Activated CD8-positive, alpha-beta memory T cell treated with anti-CD3 and anti-CD28 coated beads for 36 hours (primary cell): ENCODE data around the gene LHX1. TPM values are rescaled to one million over a fixed set of nuclear protein-coding genes. Genes with fewer than 3 reads are reported as not detected.

Source experiments
- CTCF ChIA-PET: fragments of 350-600 bp; sonication (Branson Sonifier 250); formaldehyde crosslinking; loops from one replicate; lab custom pipeline; 2021; ENCODE audit warnings: antibody characterized with exemption; lab: Charles Lee
- POLR2A ChIA-PET: fragments of 350-600 bp; sonication (Branson Sonifier 250); formaldehyde crosslinking; loops from one replicate; lab custom pipeline; 2021; ENCODE audit warnings: antibody characterized with exemption; lab: Charles Lee
- total RNA-seq, 2 experiments: library from RNA; stranded (reverse); gene quantifications; one replicate each; pipeline ENCODE4 v1.2.3, GENCODE V29; 2021

LHX1 gene
- total RNA-seq, 2 experiments from 2014 or later, result 0.25 to 0.32 TPM

DNA sequence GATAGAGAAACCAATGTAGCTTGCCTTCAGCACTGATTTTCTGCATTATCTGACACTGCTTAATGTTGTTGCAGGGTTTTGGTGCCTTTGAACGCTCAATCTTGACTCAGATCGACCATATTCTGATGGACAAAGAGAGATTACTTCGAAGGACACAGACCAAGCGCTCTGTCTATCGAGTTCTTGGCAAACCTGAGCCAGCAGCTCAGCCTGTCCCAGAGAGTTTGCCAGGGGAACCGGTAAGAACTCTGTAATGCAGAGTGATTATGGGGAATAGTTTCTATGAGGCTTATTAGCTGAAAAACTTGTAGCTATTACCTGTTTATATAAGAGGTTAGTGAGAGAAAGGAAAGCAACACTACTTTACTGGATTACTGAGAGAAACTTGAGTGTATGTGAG, 51.9 kb downstream of the LHX1 start:
- POLR2A ChIA-PET, result no interaction called here
- CTCF ChIA-PET, result no interaction called here

DNA sequence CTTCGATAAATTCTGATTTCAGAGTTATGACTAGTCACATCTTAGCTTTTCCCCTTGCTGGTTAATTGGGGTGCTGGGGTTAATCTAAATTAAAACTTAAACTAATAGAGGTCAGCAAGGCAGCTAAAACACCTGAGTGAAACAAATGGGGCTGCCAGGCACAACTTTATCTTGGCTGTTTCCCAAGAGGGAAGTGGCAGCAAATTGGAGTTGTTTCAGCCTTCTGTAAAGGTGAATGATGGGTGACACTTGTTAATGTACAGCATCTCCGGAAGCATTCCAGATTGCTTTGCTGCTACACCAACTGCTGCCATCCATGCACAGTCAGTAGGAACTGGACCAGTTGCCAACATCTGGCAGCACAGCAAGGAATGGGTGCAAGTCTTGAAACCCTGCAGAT, 55.4 kb downstream of the LHX1 start:
- POLR2A ChIA-PET, result no interaction called here

DNA sequence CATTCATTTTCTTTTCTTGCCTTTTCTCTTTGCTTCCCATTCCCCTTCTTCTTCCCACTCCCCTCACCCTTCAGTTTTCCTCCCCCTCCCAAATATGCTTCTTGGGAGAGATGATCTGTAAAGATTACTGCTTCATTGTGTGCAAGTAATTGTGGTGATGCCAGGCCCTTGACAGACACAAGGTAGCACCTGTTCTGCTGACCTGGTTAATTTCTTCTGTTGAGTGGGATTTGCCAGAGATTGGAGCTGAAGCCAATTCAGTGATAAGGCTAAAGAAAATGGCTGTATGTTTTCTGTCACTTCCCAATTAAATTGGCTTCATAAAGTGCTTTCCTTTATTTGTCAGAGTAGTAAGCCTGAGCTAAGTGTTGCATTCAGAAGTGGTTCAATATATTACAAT, 56.0 kb downstream of the LHX1 start:
- ChIA-PET POLR2A (no interaction called here), CTCF (no interaction called here)

More for the DNA sequence above, 55.4 kb downstream of the LHX1 start:
- CTCF ChIA-PET, result no interaction called here

Other genes starting within 250 kb of the LHX1 start
- gene AATF, start 11.5 kb downstream of the LHX1 start, total RNA-seq, result 100 to 1,000 TPM; 110 to 112 TPM